B cell (primary cell): Measurements from ENCODE around the gene HLA-DPB1. TPM values are rescaled to one million over a fixed set of nuclear protein-coding genes. Genes with fewer than 3 reads are reported as not detected.

Source experiments
- ATAC-seq: fragments of 200-7000 bp; cut with Tn5 transposase; one replicate; pipeline ENCODE4 v1.10.0; 2021; ENCODE audit warnings: low read depth, mild to moderate bottlenecking, moderate number of reproducible peaks, moderate library complexity
- CTCF ChIA-PET: fragments of 350-600 bp; sonication (Branson Sonifier 250); formaldehyde crosslinking; loops from one replicate; lab custom pipeline; 2021; ENCODE audit warnings: antibody characterized with exemption, inconsistent platforms; lab: Charles Lee
- POLR2A ChIA-PET: fragments of 350-600 bp; sonication (Branson Sonifier 250); formaldehyde crosslinking; loops from one replicate; lab custom pipeline; 2021; ENCODE audit warnings: antibody characterized with exemption; lab: Charles Lee
- DNase-seq: peaks from one replicate; pipeline ENCODE4 v3.0.0; 2013
- H2AFZ ChIP-seq: 2 replicates; pipeline ENCODE4 v1.6.1; 2012; ENCODE audit warnings: mild to moderate bottlenecking, low read depth, low read length; ENCODE audit not compliant: insufficient read depth, poor library complexity, severe bottlenecking
- H3K27ac ChIP-seq, 2 donors: 1 replicate in 1 of 2; 2 replicates in 1 of 2; pipeline ENCODE4 v1.5.1; 2012 to 2013; ENCODE audit warnings: low read length in 2 of 2, mild to moderate bottlenecking in 2 of 2, moderate library complexity in 1 of 2
- H3K27me3 ChIP-seq, 4 experiments: fragments of 200-600 bp in 1 of 4; sonication (generic) in 1 of 4; replicated peaks in 1 of 4; 1 replicate in 2 of 4; 2 replicates in 2 of 4; pipeline versions ENCODE4 v1.6.1 to v1.7.0; 2013 to 2016; ENCODE audit warnings: low read length in 3 of 4, mild to moderate bottlenecking in 2 of 4, mixed read lengths in 1 of 4, moderate library complexity in 1 of 4; ENCODE audit not compliant: insufficient read depth in 4 of 4, control insufficient read depth in 3 of 4; ENCODE audit errors: control extremely low read depth in 1 of 4
- H3K36me3 ChIP-seq, 2 experiments: replicated peaks in 1 of 2; 1 replicate in 1 of 2; 2 replicates in 1 of 2; pipeline versions ENCODE4 v1.6.1 to v1.7.1; 2013; ENCODE audit warnings: low read length in 1 of 2; ENCODE audit not compliant: insufficient read depth in 2 of 2, control insufficient read depth in 1 of 2; ENCODE audit errors: control extremely low read depth in 1 of 2, extremely low read depth in 1 of 2
- H3K4me1 ChIP-seq, 2 donors: fragments of 200-600 bp in 1 of 2; sonication (generic) in 1 of 2; 1 replicate in 1 of 2; 2 replicates in 1 of 2; pipeline versions ENCODE4 v1.5.1 to v1.6.1; 2013 to 2017; ENCODE audit warnings: low read length in 2 of 2; ENCODE audit not compliant: control insufficient read depth in 2 of 2, insufficient read depth in 2 of 2
- H3K4me2 ChIP-seq: replicated peaks from 2 replicates; pipeline ENCODE3; 2012; ENCODE audit warnings: mild to moderate bottlenecking, low read depth, low read length; ENCODE audit not compliant: poor library complexity, severe bottlenecking
- H3K4me3 ChIP-seq, 5 experiments: fragments of 200-600 bp in 1 of 5; sonication (generic) in 1 of 5; 1 replicate in 3 of 5; 2 replicates in 2 of 5; pipeline versions ENCODE4 v1.5.1 to v1.7.0; 2011 to 2016; ENCODE audit warnings: low read length in 4 of 5, mild to moderate bottlenecking in 4 of 5, low read depth in 2 of 5, control low read depth in 1 of 5, moderate library complexity in 1 of 5; ENCODE audit not compliant: insufficient read depth in 1 of 5; ENCODE audit errors: control extremely low read depth in 1 of 5, extremely low read depth in 1 of 5
- H3K79me2 ChIP-seq: fragments of 200-600 bp; sonication (generic); one replicate; pipeline ENCODE4 v1.6.0; 2016; ENCODE audit warnings: low read length; ENCODE audit not compliant: control insufficient read depth, insufficient read depth
- H3K9ac ChIP-seq: fragments of 200-600 bp; sonication (generic); 2 replicates; pipeline ENCODE4 v1.6.1; 2017; ENCODE audit warnings: mild to moderate bottlenecking, low read length, moderate library complexity
- H3K9me3 ChIP-seq, 3 donors: one replicate each; pipeline versions ENCODE4 v1.6.1 to v1.7.1; 2013; ENCODE audit warnings: low read length in 2 of 3; ENCODE audit not compliant: control insufficient read depth in 2 of 3, insufficient read depth in 1 of 3; ENCODE audit errors: control extremely low read depth in 1 of 3
- H4K20me1 ChIP-seq: 2 replicates; pipeline ENCODE4 v1.6.0; 2012; ENCODE audit warnings: mild to moderate bottlenecking, low read length; ENCODE audit not compliant: insufficient read depth, control insufficient read depth, poor library complexity, severe bottlenecking
- H3K27ac Mint-ChIP-seq: one replicate; pipeline ENCODE4 v1.8.0; 2021; ENCODE audit warnings: mixed read lengths
- H3K27me3 Mint-ChIP-seq: one replicate; pipeline ENCODE4 v1.8.0; 2021; ENCODE audit warnings: mixed read lengths
- H3K4me1 Mint-ChIP-seq: one replicate; pipeline ENCODE4 v1.8.0; 2021; ENCODE audit warnings: mixed read lengths
- H3K4me3 Mint-ChIP-seq: one replicate; pipeline ENCODE4 v1.8.0; 2021; ENCODE audit warnings: mixed read lengths
- H3K9me3 Mint-ChIP-seq: one replicate; pipeline ENCODE4 v1.8.0; 2022; ENCODE audit warnings: mixed read lengths; ENCODE audit not compliant: insufficient read depth
- EZH2 ChIP-seq: IDR thresholded peaks from 2 replicates; pipeline ENCODE4 v1.6.1; 2012; ENCODE audit warnings: borderline replicate concordance, low read depth, mild to moderate bottlenecking, moderate library complexity, low read length; ENCODE audit not compliant: insufficient read depth, poor library complexity, severe bottlenecking
- WGBS: methylation state at CpG from one replicate; pipeline ENCODE4 v1.1.5; 2013; ENCODE audit warnings: missing lambda C conversion rate; ENCODE audit not compliant: insufficient coverage; 5-methylcytosine and 5-hydroxymethylcytosine counted together
- intact Hi-C: fragments of 100-400 bp; cut with micrococcal nuclease; formaldehyde crosslinking; loops from one replicate; pipeline ENCODE4 v1.10.0; 2022
- polyA plus RNA-seq: library from polyadenylated mRNA; depleted of rRNA; stranded (reverse); fragments of >200 nt; gene quantifications from 2 replicates; pipeline ENCODE4 v1.2.3, GENCODE V29; 2012
- total RNA-seq, 2 donors: library from RNA; stranded (reverse); fragments of 120-200 nt in 1 of 2; gene quantifications; 1 replicate in 1 of 2; 2 replicates in 1 of 2; pipeline versions ENCODE4 v1.2.3 to v1.2.4, GENCODE V29; 2013 to 2022
- TF ChIP-seq, protein P1 (sequence below): fragments of 200-600 bp; IDR thresholded peaks from one replicate; pipeline ENCODE4 v1.8.0; 2022; ENCODE audit warnings: antibody characterized with exemption, mild to moderate bottlenecking

The HLA-DPB1 gene
- total and polyA plus RNA-seq, 2 donors (not counting 1 experiment from before 2014, with no cell fraction given): 1,104 to 1,578 TPM

DNA sequence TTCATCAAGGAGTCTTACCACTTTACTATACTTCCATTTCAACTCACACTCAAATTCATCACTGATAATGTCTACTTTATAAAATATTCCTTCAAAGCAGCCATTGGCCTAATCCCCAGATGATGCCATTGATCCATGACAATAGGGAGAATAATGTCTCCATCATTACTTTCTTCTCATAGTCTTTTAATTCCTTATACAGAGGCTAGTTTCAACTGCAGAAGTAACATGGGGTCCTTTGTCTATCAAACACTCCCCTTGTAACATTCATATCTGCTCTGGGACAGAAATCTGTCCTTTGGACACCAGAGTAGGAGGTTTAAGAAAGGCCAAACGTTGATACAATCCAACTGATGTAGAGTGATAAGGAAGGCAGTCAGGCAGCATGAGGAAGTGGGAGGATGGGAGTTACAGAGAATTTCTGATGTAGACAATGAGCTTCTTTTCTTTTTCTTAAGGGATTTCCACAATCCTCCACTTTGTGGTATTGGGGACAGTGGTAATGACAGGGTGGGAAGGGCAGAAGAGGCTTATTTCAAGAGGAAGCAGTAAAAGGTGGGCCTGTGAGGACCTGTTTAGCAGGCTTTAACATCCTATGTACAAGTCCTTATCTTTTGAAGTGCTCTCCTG lies 47.5 kb upstream of the HLA-DPB1 start:
- no CpG with 5 or more reads among the region's 1 CpG for WGBS
- CTCF ChIA-PET: interaction anchor here (1.0 to 7.6 kb wide), 11 partner anchors 9 to 220 kb away, joined by 3 to 75 read pairs (median 5); partner anchors contain the start of genes HLA-DMB, HLA-DPA1 and HLA-DPB1
- no peak for ATAC-seq

More for the DNA sequence above, 47.5 kb upstream of the HLA-DPB1 start:
- H3K4me2 ChIP-seq: peak overlapping the region; percentile 67
- no peaks in the 10 kb centered on the region for H4K20me1 ChIP-seq
- POLR2A ChIA-PET: interaction anchor here (0.6 to 4.8 kb wide), 16 partner anchors 8 to 143 kb away, joined by 3 to 136 read pairs (median 5); partner anchors contain the start of genes HLA-DPA1 and HLA-DPB1
- H3K27me3 Mint-ChIP-seq: no peaks in the 10 kb centered on the region
- peak overlapping the region; percentile 75 for H3K9ac ChIP-seq
- no peaks in the 10 kb centered on the region for H3K9me3 ChIP-seq
- intact Hi-C loops: loop anchor here (1.0 to 5.0 kb wide), 3 partner anchors 9 to 56 kb away; no protein-coding TSS in a partner anchor
- peak overlapping the region in 1 of 5 experiments; percentile 51 for H3K4me3 ChIP-seq
- peaks cover 45 to 54% of the 10 kb centered on the region in 2 donors for H3K4me1 ChIP-seq
- H3K27ac Mint-ChIP-seq: peak overlapping the region; percentile 99
- H3K27me3 ChIP-seq: no peaks in the 10 kb centered on the region
- H3K9me3 Mint-ChIP-seq: no peaks in the 10 kb centered on the region
- H3K4me1 Mint-ChIP-seq: peaks cover 64% of the 10 kb centered on the region
- TF ChIP-seq EZH2: no peak
- TF ChIP-seq, protein P1, sequence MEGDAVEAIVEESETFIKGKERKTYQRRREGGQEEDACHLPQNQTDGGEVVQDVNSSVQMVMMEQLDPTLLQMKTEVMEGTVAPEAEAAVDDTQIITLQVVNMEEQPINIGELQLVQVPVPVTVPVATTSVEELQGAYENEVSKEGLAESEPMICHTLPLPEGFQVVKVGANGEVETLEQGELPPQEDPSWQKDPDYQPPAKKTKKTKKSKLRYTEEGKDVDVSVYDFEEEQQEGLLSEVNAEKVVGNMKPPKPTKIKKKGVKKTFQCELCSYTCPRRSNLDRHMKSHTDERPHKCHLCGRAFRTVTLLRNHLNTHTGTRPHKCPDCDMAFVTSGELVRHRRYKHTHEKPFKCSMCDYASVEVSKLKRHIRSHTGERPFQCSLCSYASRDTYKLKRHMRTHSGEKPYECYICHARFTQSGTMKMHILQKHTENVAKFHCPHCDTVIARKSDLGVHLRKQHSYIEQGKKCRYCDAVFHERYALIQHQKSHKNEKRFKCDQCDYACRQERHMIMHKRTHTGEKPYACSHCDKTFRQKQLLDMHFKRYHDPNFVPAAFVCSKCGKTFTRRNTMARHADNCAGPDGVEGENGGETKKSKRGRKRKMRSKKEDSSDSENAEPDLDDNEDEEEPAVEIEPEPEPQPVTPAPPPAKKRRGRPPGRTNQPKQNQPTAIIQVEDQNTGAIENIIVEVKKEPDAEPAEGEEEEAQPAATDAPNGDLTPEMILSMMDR: no peak
- DNase-seq: peak; percentile 77
- H2AFZ ChIP-seq: no peak overlapping the region
- peak overlapping the region; percentile 78 for H3K4me3 Mint-ChIP-seq
- no peaks in the 10 kb centered on the region for H3K36me3 ChIP-seq
- peak overlapping the region; percentile 99 for H3K27ac ChIP-seq
- peaks cover 20% of the 10 kb centered on the region for H3K79me2 ChIP-seq
